Measurements from ENCODE around the gene RAB13.
"Not testable (repeated sequence)": the region's sequence is repeated elsewhere in the genome, so short reads cannot be mapped to it uniquely, and the experiment has no call there.

The RAB13 gene

DNA sequence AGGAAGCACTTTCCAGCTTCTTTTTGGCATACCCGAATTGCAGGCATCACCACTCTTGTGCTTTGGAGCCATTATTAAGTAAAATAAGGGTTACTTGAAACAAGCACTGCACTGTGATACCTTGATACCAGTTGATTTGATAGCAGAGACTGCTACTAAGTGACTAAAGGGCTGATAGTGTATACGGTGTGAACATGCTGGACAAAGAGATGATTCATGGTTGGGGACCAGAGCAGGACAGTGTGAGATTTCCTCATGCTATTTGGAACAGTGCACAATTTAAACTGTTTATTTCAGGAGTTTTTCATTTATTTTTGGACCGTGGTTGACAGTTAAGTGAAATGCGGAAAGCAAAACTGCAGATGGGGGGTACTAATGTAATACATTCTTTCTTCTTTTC, 14.3 kb upstream of the RAB13 start:
- H3K4me3 ChIP-seq (ENCODE audit: low read depth, low read length): no peak overlapping the region
- TF ChIP-seq, protein P1, sequence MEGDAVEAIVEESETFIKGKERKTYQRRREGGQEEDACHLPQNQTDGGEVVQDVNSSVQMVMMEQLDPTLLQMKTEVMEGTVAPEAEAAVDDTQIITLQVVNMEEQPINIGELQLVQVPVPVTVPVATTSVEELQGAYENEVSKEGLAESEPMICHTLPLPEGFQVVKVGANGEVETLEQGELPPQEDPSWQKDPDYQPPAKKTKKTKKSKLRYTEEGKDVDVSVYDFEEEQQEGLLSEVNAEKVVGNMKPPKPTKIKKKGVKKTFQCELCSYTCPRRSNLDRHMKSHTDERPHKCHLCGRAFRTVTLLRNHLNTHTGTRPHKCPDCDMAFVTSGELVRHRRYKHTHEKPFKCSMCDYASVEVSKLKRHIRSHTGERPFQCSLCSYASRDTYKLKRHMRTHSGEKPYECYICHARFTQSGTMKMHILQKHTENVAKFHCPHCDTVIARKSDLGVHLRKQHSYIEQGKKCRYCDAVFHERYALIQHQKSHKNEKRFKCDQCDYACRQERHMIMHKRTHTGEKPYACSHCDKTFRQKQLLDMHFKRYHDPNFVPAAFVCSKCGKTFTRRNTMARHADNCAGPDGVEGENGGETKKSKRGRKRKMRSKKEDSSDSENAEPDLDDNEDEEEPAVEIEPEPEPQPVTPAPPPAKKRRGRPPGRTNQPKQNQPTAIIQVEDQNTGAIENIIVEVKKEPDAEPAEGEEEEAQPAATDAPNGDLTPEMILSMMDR (IDR thresholded peaks at IDR 0.05; ENCODE audit: low read depth, low read length): no peak

DNA sequence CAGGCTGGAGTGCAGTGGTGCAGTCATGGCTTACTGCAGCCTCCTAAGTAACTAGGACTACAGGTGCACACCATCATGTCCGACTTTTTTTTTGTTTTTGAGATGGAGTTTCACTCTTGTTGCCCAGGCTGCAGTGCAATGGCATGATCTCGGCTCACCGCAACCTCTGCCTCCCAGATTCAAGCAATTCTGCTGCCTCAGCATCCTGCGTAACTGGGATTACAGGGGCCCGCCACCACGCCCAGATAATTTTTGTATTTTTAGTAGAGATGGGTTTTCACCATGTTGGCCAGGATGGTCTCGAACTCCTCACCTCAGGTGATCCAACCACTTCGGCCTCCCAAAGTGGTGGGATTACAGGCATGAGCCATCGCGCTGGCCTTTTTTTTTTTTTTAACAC, 10.7 kb upstream of the RAB13 start:
- not testable (repeated sequence) for H3K4me3 ChIP-seq (ENCODE audit: low read depth, low read length)

DNA sequence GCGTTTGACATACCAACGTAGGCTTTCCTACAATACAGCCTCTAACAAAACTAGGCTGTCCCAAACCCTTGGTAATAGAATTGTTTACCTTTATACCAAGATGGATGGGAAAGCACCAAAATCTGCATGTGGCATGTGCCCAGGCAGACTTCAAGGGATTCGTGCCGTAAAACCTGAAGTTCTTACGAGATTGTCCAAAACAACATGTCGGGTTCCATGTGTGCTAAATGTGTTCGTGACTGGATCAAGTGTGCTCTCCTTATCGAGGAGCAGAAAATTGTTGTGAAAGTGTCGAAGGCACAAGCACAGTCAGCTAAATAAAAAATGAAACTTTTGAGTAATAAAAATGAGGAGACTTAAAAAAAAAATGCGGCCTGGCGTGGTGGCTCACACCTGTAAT, 9.5 kb upstream of the RAB13 start:
- no peak overlapping the region for H3K4me3 ChIP-seq (ENCODE audit: low read depth, low read length)
- TF ChIP-seq, protein P1 (IDR thresholded peaks at IDR 0.05; ENCODE audit: low read depth, low read length): no peak

DNA sequence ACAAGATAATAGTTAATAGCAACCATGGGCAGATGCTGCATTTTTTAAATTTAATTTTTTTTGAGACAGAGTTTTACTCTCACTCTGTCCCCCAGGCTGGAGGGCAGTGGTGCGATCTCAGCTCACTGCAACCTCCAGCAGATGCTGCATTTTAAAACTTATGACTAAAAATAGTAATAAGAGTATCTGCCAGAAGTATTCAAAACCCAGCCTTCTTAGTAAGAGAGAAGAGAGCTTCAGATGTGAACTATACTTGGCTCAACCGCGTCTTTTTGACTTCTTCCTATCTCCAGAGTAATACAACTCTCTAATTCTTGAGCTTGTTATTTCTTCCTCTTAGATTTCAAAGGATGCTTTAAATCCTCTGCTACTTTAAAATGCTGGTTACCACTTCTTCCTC, 9.1 kb upstream of the RAB13 start:
- H3K4me3 ChIP-seq (ENCODE audit: low read depth, low read length): no peak overlapping the region
- TF ChIP-seq, protein P1 (IDR thresholded peaks at IDR 0.05; ENCODE audit: low read depth, low read length): no peak

DNA sequence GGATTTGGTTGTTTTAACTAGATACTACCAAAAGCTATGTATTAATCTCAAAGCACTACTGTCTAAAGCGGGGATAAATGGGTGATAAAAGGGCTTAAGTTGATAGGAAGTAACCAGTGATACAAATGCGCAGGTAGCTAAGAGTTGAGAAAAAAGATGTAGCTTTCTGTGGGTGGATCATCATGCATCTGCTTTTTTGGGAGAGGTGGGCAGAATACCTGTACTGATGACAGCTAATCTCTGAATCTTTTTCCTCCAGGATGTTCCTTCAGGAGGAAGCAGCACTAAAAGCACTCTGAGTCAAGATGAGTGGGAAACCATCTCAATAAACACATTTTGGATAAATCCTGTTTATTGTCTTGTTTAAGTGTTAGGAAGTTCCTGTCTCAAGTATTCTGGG, 5.7 kb upstream of the RAB13 start:
- TF ChIP-seq, protein P1 (IDR thresholded peaks at IDR 0.05; ENCODE audit: low read depth, low read length): no peak
- H3K4me3 ChIP-seq (ENCODE audit: low read depth, low read length): peak overlapping the region; percentile 96

DNA sequence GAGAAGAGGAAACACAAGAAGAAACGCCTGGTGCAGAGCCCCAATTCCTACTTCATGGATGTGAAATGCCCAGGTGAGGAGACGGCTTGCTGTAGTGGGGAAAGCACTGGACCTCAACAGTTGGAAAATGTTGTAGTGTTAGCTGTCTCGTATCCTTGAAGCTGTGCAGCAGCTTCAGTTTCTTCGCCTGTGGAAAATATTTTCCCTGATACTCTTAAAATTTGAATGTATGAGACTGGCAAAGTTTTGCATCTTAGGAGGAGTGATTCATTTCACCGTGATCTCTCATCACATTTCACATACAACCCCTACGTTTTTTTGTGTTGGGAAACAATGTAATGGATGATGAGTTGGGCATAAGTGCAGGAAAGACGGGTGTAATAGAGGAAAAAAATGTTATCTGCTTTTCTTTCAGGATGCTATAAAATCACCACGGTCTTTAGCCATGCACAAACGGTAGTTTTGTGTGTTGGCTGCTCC, 5.1 kb upstream of the RAB13 start:
- peak overlapping the region; percentile 96 for H3K4me3 ChIP-seq (ENCODE audit: low read depth, low read length)
- TF ChIP-seq, protein P1 (IDR thresholded peaks at IDR 0.05; ENCODE audit: low read depth, low read length): no peak

DNA sequence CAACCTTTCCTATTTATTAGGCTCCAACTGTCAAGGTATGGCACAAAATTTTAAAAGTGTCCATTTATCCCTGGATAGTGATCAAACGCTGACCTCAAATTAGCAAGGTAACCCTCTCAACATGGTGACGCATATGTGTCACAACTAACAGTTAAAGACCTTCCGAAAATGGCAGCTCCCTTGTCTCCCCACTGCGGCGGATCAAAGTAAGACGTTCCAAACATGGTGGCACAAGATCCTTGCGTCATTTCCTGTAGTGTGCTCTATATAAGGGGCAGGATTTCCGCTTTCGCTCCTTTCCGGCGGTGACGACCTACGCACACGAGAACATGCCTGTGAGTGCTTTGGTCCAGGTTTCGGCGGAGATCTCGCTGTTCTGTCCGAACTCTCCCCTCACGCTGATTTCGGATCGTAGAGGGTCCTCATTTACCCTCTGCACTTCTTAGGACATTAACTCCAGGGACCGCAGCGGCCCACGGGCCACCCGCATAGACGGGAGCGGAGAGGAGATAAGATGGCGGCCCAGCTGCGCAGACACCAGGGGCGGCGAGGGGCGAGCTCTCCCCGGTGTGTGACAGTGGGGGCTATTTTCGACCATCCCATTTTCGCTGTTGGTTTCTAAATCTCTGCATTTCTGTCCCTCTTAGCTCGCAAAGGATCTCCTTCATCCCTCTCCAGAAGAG, 4.5 kb upstream of the RAB13 start, which contains the start of gene RPS27:
RPS27 (plus strand) TSS at position 295 of the 683 bp plus-strand sequence; CDS start at position 330, 35 bp downstream.
- TF ChIP-seq, protein P1 (IDR thresholded peaks at IDR 0.05; ENCODE audit: low read depth, low read length): no peak
- peak within 1 kb of the TSS; percentile 96 for H3K4me3 ChIP-seq (ENCODE audit: low read depth, low read length)

DNA sequence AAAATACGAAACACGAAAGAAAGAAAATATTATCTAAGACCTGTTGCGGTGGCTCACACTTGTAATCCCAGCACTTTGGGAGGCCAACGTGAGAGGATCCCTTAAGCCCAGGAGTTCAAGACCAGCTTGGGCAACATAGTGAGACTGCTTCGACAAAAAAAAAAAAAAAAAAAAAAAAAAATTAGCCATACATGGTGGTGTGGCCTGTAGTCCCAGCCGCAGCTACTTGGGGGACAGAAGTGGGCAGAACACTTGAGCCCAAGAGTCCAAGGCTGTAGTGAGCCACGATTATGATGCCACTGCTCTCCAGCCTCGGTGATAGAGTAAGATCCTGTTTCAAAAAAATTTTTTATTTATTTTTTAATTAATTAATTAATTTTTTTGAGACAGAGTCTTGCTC, 1.5 kb upstream of the RAB13 start:
- H3K4me3 ChIP-seq (ENCODE audit: low read depth, low read length): no peak overlapping the region
- TF ChIP-seq, protein P1 (IDR thresholded peaks at IDR 0.05; ENCODE audit: low read depth, low read length): no peak
